Calu3 (cell line): ENCODE measurements around the gene DIP2B. TPM values are rescaled to one million over a fixed set of nuclear protein-coding genes. Genes with fewer than 3 reads are reported as not detected.

Experiments
- BruUV-seq: library from RNA; stranded (reverse); fragments of 400-500 nt; replicated peaks from 2 replicates; lab custom pipeline; 2021; lab: Mats Ljungman, UMichigan
- CTCF ChIA-PET: fragments of 300-600 bp; sonication (Branson Sonifier 250); formaldehyde crosslinking; loops from one replicate; lab custom pipeline; 2022; ENCODE audit warnings: antibody characterized with exemption; lab: Charles Lee
- DNase-seq: peaks from one replicate; pipeline ENCODE4 v3.0.0; 2022
- H3K27ac Mint-ChIP-seq: one replicate; pipeline ENCODE4 v1.8.0; 2022; ENCODE audit warnings: mixed read lengths; ENCODE audit not compliant: unreplicated experiment
- H3K27me3 Mint-ChIP-seq: one replicate; pipeline ENCODE4 v1.8.0; 2022; ENCODE audit warnings: mixed read lengths; ENCODE audit not compliant: unreplicated experiment
- H3K36me3 Mint-ChIP-seq: one replicate; pipeline ENCODE4 v1.8.0; 2022; ENCODE audit warnings: mild to moderate bottlenecking, moderate library complexity, mixed read lengths; ENCODE audit not compliant: insufficient read depth, unreplicated experiment
- H3K4me1 Mint-ChIP-seq: one replicate; pipeline ENCODE4 v1.8.0; 2022; ENCODE audit warnings: mild to moderate bottlenecking, low read depth, mixed read lengths; ENCODE audit not compliant: unreplicated experiment
- H3K4me3 Mint-ChIP-seq: one replicate; pipeline ENCODE4 v1.8.0; 2022; ENCODE audit warnings: mild to moderate bottlenecking, low read depth, moderate library complexity, mixed read lengths; ENCODE audit not compliant: unreplicated experiment
- H3K9me3 Mint-ChIP-seq: one replicate; pipeline ENCODE4 v1.8.0; 2022; ENCODE audit warnings: low read depth, mixed read lengths; ENCODE audit not compliant: unreplicated experiment
- CTCF ChIP-seq: fragments of 200-600 bp; IDR thresholded peaks from one replicate; pipeline ENCODE4 v1.8.0; 2022; ENCODE audit warnings: antibody characterized with exemption; ENCODE audit not compliant: unreplicated experiment
- intact Hi-C: fragments of 100-400 bp; cut with micrococcal nuclease; formaldehyde crosslinking; loops from one replicate; pipeline ENCODE4 v1.10.0; 2022; ENCODE audit not compliant: unreplicated experiment
- total RNA-seq: library from RNA; stranded (reverse); gene quantifications from 2 replicates; pipeline ENCODE4 v1.2.3, GENCODE V29; 2022

The DIP2B gene
- total RNA-seq, 1 experiment from 2014 or later, result 22.8 TPM

- peaks cover 42% of the 10 kb centered on the region for H3K36me3 Mint-ChIP-seq
- DNase-seq, result peak; percentile 5
Observed at GRCh38 chr12:50734409-50735263, 229.9 kb downstream of the DIP2B start.

GRCh38 chr12:50739611-50740010 lies 234.8 kb downstream of the DIP2B start:
- H3K4me1 Mint-ChIP-seq, result no peaks in the 10 kb centered on the region
- TF ChIP-seq CTCF, result no peak
- H3K36me3 Mint-ChIP-seq, result peaks cover 33% of the 10 kb centered on the region
- no peak overlapping the region for H3K27ac Mint-ChIP-seq
- BruUV-seq, result no TSS peak
- no peaks in the 10 kb centered on the region for H3K9me3 Mint-ChIP-seq
- no peak overlapping the region for H3K4me3 Mint-ChIP-seq
- CTCF ChIA-PET, result no interaction called here
- intact Hi-C loops, result no loop called here
- H3K27me3 Mint-ChIP-seq, result no peaks in the 10 kb centered on the region
- no peak for DNase-seq

More at GRCh38 chr12:50734409-50735263, 229.9 kb downstream of the DIP2B start:
- Mint-ChIP-seq H3K27ac (no peak overlapping the region), H3K9me3 (no peaks in the 10 kb centered on the region), H3K4me3 (no peak overlapping the region), H3K27me3 (no peaks in the 10 kb centered on the region), H3K4me1 (no peaks in the 10 kb centered on the region)
- BruUV-seq, result no TSS peak
- intact Hi-C loops, result no loop called here
- CTCF ChIA-PET, result no interaction called here
- peak; percentile 15 for TF ChIP-seq CTCF

GRCh38 chr12:50740307-50740706 lies 235.5 kb downstream of the DIP2B start:
- no peaks in the 10 kb centered on the region for H3K27me3 Mint-ChIP-seq
- CTCF ChIA-PET, result interaction anchor here (0.6 kb wide), 1 partner anchor 508 kb away, joined by 5 read pairs; no protein-coding TSS in a partner anchor
- TF ChIP-seq CTCF, result no peak
- intact Hi-C loops, result no loop called here
- no peaks in the 10 kb centered on the region for H3K9me3 Mint-ChIP-seq
- no peak overlapping the region for H3K27ac Mint-ChIP-seq
- DNase-seq, result no peak
- H3K36me3 Mint-ChIP-seq, result peaks cover 27% of the 10 kb centered on the region
- H3K4me3 Mint-ChIP-seq, result no peak overlapping the region
- no TSS peak for BruUV-seq
- H3K4me1 Mint-ChIP-seq, result no peaks in the 10 kb centered on the region

- Mint-ChIP-seq H3K4me1 (no peaks in the 10 kb centered on the region), H3K27ac (no peak overlapping the region), H3K36me3 (peaks cover 21% of the 10 kb centered on the region), H3K9me3 (no peaks in the 10 kb centered on the region), H3K4me3 (no peak overlapping the region), H3K27me3 (no peaks in the 10 kb centered on the region)
- CTCF ChIA-PET, result no interaction called here
- BruUV-seq, result no TSS peak
- DNase-seq, result no peak
- TF ChIP-seq CTCF, result no peak
- intact Hi-C loops, result no loop called here
Observed at GRCh38 chr12:50742776-50743175, 238.0 kb downstream of the DIP2B start.
